OCI-LY1 (cell line): ENCODE measurements around the gene LMTK3.

Experiments used
- H2AFZ ChIP-seq: fragments of 200-600 bp; sonication (generic), shearing (Covaris generic); 2 replicates; pipeline ENCODE4 v1.6.0; 2014; ENCODE audit warnings: antibody characterized with exemption, mild to moderate bottlenecking, low read length
- H3F3A ChIP-seq: fragments of 200-600 bp; sonication (generic), shearing (Covaris generic); 2 replicates; pipeline ENCODE4 v1.6.0; 2014; ENCODE audit warnings: mild to moderate bottlenecking, antibody characterized with exemption, low read length, moderate library complexity; ENCODE audit not compliant: insufficient read depth
- H3K27ac ChIP-seq: fragments of 200-600 bp; sonication (generic); 2 replicates; pipeline ENCODE4 v1.5.1; 2014; ENCODE audit warnings: low read length, mixed run types, mild to moderate bottlenecking, low read depth; ENCODE audit not compliant: poor library complexity, severe bottlenecking
- H3K27me3 ChIP-seq: fragments of 200-600 bp; sonication (generic); 2 replicates; pipeline ENCODE4 v1.6.0; 2014; ENCODE audit warnings: antibody characterized with exemption, mild to moderate bottlenecking, low read length, moderate library complexity; ENCODE audit not compliant: insufficient read depth
- H3K36me3 ChIP-seq: fragments of 200-600 bp; sonication (generic); 2 replicates; pipeline ENCODE4 v1.6.1; 2014; ENCODE audit warnings: mild to moderate bottlenecking, antibody characterized with exemption, low read length, moderate library complexity, mixed read lengths; ENCODE audit not compliant: insufficient read depth
- H3K4me1 ChIP-seq: fragments of 200-600 bp; sonication (generic); 2 replicates; pipeline ENCODE4 v1.5.1; 2014; ENCODE audit warnings: mild to moderate bottlenecking, low read length, moderate library complexity; ENCODE audit not compliant: insufficient read depth, severe bottlenecking
- H3K4me2 ChIP-seq: fragments of 200-600 bp; sonication (generic), shearing (Covaris generic); 2 replicates; pipeline ENCODE4 v1.6.1; 2014; ENCODE audit warnings: low read length
- H3K4me3 ChIP-seq: fragments of 200-600 bp; sonication (generic); 2 replicates; pipeline ENCODE4 v1.5.1; 2014; ENCODE audit warnings: low read length, low read depth, mild to moderate bottlenecking, mixed read lengths; ENCODE audit not compliant: poor library complexity, severe bottlenecking
- H3K79me2 ChIP-seq: fragments of 200-600 bp; shearing (Covaris generic); 2 replicates; pipeline ENCODE4 v1.6.1; 2016; ENCODE audit warnings: mixed run types, low read length, mixed read lengths; ENCODE audit not compliant: insufficient read depth
- H3K9ac ChIP-seq: fragments of 200-600 bp; sonication (generic), shearing (Covaris generic); 2 replicates; pipeline ENCODE4 v1.6.1; 2014; ENCODE audit warnings: mild to moderate bottlenecking, low read length, mixed read lengths
- H3K9me2 ChIP-seq: fragments of 200-600 bp; sonication (generic), shearing (Covaris generic); 2 replicates; pipeline ENCODE4 v1.6.1; 2014; ENCODE audit warnings: low read depth, mild to moderate bottlenecking, low read length, mixed read lengths
- H3K9me3 ChIP-seq: fragments of 200-600 bp; shearing (Covaris generic); 2 replicates; pipeline ENCODE4 v1.6.1; 2014; ENCODE audit warnings: low read length, mixed read lengths
- H4K20me1 ChIP-seq: fragments of 200-600 bp; sonication (generic), shearing (Covaris generic); 2 replicates; pipeline ENCODE4 v1.6.0; 2016; ENCODE audit warnings: mild to moderate bottlenecking, low read length; ENCODE audit not compliant: insufficient read depth
- CTCF ChIP-seq: fragments of 200-600 bp; sonication (generic), shearing (Covaris generic); IDR thresholded peaks from 2 replicates; pipeline ENCODE4 v1.5.1; 2017; ENCODE audit warnings: mild to moderate bottlenecking, antibody characterized with exemption, low read length, moderate library complexity, mixed read lengths
- EZH2 ChIP-seq: fragments of 200-600 bp; sonication (generic), shearing (Covaris generic); IDR thresholded peaks from 2 replicates; pipeline ENCODE4 v1.8.0; 2017; ENCODE audit warnings: borderline replicate concordance, mixed run types, mild to moderate bottlenecking, antibody characterized with exemption, low read length, moderate library complexity, mixed read lengths

Gene LMTK3

GRCh38 chr19:48480558-48481500 lies 30.8 kb downstream of the LMTK3 start:
- H3K27me3 ChIP-seq: no peaks in the 10 kb centered on the region

GRCh38 chr19:48480183-48480557 lies 31.5 kb downstream of the LMTK3 start:
- peaks cover 27% of the 10 kb centered on the region for H3K36me3 ChIP-seq
- H3K27me3 ChIP-seq: no peaks in the 10 kb centered on the region
- H3F3A ChIP-seq: no peaks in the 10 kb centered on the region
- no peaks in the 10 kb centered on the region for H4K20me1 ChIP-seq
- H3K4me2 ChIP-seq: no peak overlapping the region
- H3K27ac ChIP-seq: no peak overlapping the region
- no peak for TF ChIP-seq CTCF
- TF ChIP-seq EZH2: no peak
- H3K9me2 ChIP-seq: no peaks in the 10 kb centered on the region
- no peaks in the 10 kb centered on the region for H3K9me3 ChIP-seq
- no peak overlapping the region for H2AFZ ChIP-seq
- H3K79me2 ChIP-seq: no peaks in the 10 kb centered on the region
- no peaks in the 10 kb centered on the region for H3K4me1 ChIP-seq
- H3K4me3 ChIP-seq: no peak overlapping the region
- no peak overlapping the region for H3K9ac ChIP-seq

More at GRCh38 chr19:48480558-48481500, 30.8 kb downstream of the LMTK3 start:
- peaks cover 20% of the 10 kb centered on the region for H3K36me3 ChIP-seq
- TF ChIP-seq CTCF (no peak), EZH2 (no peak)
- H3K9ac ChIP-seq: no peak overlapping the region
- H3K4me2 ChIP-seq: no peak overlapping the region
- no peaks in the 10 kb centered on the region for H3K9me2 ChIP-seq
- no peaks in the 10 kb centered on the region for H3K4me1 ChIP-seq
- H4K20me1 ChIP-seq: no peaks in the 10 kb centered on the region
- H3K9me3 ChIP-seq: no peaks in the 10 kb centered on the region
- H3K4me3 ChIP-seq: no peak overlapping the region
- no peaks in the 10 kb centered on the region for H3K79me2 ChIP-seq
- H3K27ac ChIP-seq: no peak overlapping the region
- H3F3A ChIP-seq: no peaks in the 10 kb centered on the region
- no peak overlapping the region for H2AFZ ChIP-seq

GRCh38 chr19:48479686-48480085 lies 31.9 kb downstream of the LMTK3 start:
- Histone ChIP-seq H3K9ac (no peak overlapping the region), H3K36me3 (peaks cover 32% of the 10 kb centered on the region), H3K9me3 (no peaks in the 10 kb centered on the region), H3K27me3 (no peaks in the 10 kb centered on the region), H3K27ac (no peak overlapping the region), H4K20me1 (no peaks in the 10 kb centered on the region), H3F3A (no peaks in the 10 kb centered on the region), H3K4me1 (no peaks in the 10 kb centered on the region), H3K4me2 (no peak overlapping the region), H3K4me3 (no peak overlapping the region), H3K79me2 (no peaks in the 10 kb centered on the region), H3K9me2 (no peaks in the 10 kb centered on the region), H2AFZ (no peak overlapping the region)
- TF ChIP-seq EZH2 (no peak), CTCF (no peak)
